Measurements from ENCODE around the gene PIGU.

DNA sequence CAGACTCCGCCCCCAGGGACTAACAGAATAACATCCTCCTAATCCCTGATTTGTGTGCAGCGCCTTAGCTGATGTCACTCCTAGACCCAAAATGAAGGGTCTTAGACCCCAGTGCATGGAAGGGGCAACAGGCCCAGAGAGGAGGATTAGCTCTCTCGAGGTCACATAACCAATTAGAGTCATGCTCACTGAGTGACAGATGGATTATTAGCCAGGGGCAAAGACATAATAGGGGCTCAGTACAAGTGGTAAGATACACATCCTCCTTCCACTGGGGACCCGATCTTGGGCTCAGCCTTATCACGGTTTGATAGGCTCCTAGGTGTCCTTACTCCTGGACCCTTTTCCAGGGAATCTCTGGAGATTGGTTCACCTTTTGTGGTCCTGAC is 28.1 kb upstream of the PIGU start:
- TF ChIP-seq, protein P1, sequence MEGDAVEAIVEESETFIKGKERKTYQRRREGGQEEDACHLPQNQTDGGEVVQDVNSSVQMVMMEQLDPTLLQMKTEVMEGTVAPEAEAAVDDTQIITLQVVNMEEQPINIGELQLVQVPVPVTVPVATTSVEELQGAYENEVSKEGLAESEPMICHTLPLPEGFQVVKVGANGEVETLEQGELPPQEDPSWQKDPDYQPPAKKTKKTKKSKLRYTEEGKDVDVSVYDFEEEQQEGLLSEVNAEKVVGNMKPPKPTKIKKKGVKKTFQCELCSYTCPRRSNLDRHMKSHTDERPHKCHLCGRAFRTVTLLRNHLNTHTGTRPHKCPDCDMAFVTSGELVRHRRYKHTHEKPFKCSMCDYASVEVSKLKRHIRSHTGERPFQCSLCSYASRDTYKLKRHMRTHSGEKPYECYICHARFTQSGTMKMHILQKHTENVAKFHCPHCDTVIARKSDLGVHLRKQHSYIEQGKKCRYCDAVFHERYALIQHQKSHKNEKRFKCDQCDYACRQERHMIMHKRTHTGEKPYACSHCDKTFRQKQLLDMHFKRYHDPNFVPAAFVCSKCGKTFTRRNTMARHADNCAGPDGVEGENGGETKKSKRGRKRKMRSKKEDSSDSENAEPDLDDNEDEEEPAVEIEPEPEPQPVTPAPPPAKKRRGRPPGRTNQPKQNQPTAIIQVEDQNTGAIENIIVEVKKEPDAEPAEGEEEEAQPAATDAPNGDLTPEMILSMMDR (IDR thresholded peaks at IDR 0.05): no peak
- TF ChIP-seq POLR2A (IDR thresholded peaks at IDR 0.05): no peak
